Thymus (tissue), 11 donors: Measurements from ENCODE around the gene MTCL3.

Experiments used
- DNase-seq, 9 donors: peaks; one replicate each; pipeline ENCODE4 v3.0.0-alpha.2; 2013; ENCODE audit warnings: low spot score in 9 of 9, low read depth in 6 of 9, missing footprints in 1 of 9
- H3K27ac ChIP-seq, 2 donors: one replicate each; pipeline ENCODE4 v1.5.1; 2013; ENCODE audit warnings: control low read depth in 1 of 2, low read depth in 1 of 2, low read length in 1 of 2, mild to moderate bottlenecking in 1 of 2, moderate library complexity in 1 of 2
- H3K27me3 ChIP-seq, 2 donors: one replicate each; pipeline ENCODE4 v1.5.1; 2013; ENCODE audit warnings: low read length in 1 of 2; ENCODE audit not compliant: control insufficient read depth in 2 of 2, insufficient read depth in 1 of 2
- H3K36me3 ChIP-seq, 2 donors: one replicate each; pipeline ENCODE4 v1.5.1; 2013; ENCODE audit warnings: low read length in 1 of 2, mild to moderate bottlenecking in 1 of 2, moderate library complexity in 1 of 2; ENCODE audit not compliant: control insufficient read depth in 2 of 2, insufficient read depth in 2 of 2
- H3K4me1 ChIP-seq, 2 donors: one replicate each; pipeline ENCODE4 v1.5.1; 2013; ENCODE audit warnings: low read length in 2 of 2; ENCODE audit not compliant: control insufficient read depth in 2 of 2, insufficient read depth in 2 of 2
- H3K4me3 ChIP-seq, 2 donors: one replicate each; pipeline ENCODE4 v1.5.1; 2013; ENCODE audit warnings: low read length in 2 of 2, control low read depth in 1 of 2, mild to moderate bottlenecking in 1 of 2
- H3K9me3 ChIP-seq, 2 donors: one replicate each; pipeline ENCODE4 v1.5.1; 2013; ENCODE audit warnings: low read length in 1 of 2, mild to moderate bottlenecking in 1 of 2; ENCODE audit not compliant: control insufficient read depth in 2 of 2, insufficient read depth in 1 of 2
- WGBS: extraction: QIAGEN DNeasy Blood & Tissue Kit; methylation state at CpG from one replicate; pipeline ENCODE4 v1.1.7; 2013; 5-methylcytosine and 5-hydroxymethylcytosine counted together
- donor health status: healthy.

Gene MTCL3

DNA sequence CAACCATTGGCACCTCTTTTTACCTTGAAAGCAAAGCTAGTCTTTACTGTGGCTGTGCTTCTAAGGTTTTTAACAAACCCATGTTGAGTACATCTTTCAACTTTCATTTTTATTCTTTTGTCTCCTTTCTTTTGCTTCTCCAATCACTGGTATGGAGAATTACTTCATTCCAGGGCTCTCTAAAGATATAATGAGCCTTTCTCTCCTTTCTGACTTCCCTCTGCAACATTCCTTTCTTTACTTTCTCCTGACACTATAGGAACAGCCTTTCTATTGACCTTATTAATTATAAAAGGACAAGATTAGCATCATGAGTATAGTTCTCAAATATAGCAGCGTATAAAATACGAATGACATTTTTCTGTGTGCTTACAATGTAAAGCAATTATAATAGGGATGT, 36.8 kb downstream of the MTCL3 start:
- no peaks in the 10 kb centered on the region for H3K27me3 ChIP-seq
- H3K36me3 ChIP-seq: no peaks in the 10 kb centered on the region
- H3K4me1 ChIP-seq: no peaks in the 10 kb centered on the region
- no peak overlapping the region for H3K4me3 ChIP-seq
- 99% methylated on average over 2 of the region's 2 CpGs for WGBS
- H3K27ac ChIP-seq: no peak overlapping the region
- no peaks in the 10 kb centered on the region for H3K9me3 ChIP-seq
- DNase-seq: no peak

DNA sequence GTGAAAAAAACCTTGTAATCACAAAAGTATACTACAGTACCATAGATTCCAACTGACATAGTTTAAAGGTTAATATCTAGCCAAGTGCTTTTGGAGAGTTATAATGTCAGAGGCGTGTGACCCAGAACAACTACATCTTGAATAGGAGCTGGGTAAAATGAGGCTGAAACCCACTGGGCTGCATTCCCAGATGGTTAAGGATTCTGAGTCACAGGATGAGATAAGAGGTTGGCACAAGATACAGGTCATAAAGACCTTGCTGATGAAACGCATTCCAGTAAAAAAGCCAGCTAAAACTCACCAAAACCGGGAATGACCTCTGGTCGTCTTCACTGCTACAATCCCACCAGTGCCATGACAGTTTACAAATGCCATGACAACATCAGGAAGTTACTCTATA, 37.5 kb downstream of the MTCL3 start:
- no peaks in the 10 kb centered on the region for H3K36me3 ChIP-seq
- no peaks in the 10 kb centered on the region for H3K4me1 ChIP-seq
- H3K4me3 ChIP-seq: no peak overlapping the region
- no peaks in the 10 kb centered on the region for H3K27me3 ChIP-seq
- WGBS: 97% methylated on average over 4 of the region's 4 CpGs
- no peaks in the 10 kb centered on the region for H3K9me3 ChIP-seq
- no peak for DNase-seq
- no peak overlapping the region for H3K27ac ChIP-seq

GRCh38 chr6:127481111-127481510, 38.0 kb downstream of the MTCL3 start:
- H3K4me1 ChIP-seq: no peaks in the 10 kb centered on the region
- DNase-seq: no peak

DNA sequence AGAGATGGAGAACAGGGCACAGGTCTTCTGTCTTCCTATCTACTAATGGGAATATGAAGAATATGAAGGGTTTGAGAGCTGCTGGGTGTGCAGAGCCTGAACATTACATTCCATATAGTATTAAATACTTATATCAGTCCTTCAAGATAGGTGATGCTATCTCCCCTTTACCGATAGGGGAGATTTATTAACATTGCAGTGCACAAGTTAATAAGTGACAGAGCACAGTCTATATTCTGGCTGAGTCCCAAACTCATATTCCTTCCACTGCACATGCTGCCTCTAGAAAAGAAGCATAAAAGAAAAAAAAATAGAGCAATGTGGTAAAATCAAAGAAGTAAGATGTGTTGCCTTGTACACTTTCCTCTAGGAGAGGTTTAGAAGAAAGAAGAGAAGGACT, 41.5 kb downstream of the MTCL3 start:
- H3K4me3 ChIP-seq: no peak overlapping the region
- H3K9me3 ChIP-seq: peaks cover 0 to 14% of the 10 kb centered on the region in 2 donors
- DNase-seq: no peak
- H3K27ac ChIP-seq: no peak overlapping the region
- H3K36me3 ChIP-seq: no peaks in the 10 kb centered on the region
- 98% methylated on average over 1 of the region's 1 CpG for WGBS
- H3K4me1 ChIP-seq: no peaks in the 10 kb centered on the region
- H3K27me3 ChIP-seq: peaks cover 0 to 10% of the 10 kb centered on the region in 2 donors

More at GRCh38 chr6:127481111-127481510, 38.0 kb downstream of the MTCL3 start:
- 97% methylated on average over 2 of the region's 2 CpGs for WGBS
- Histone ChIP-seq H3K27ac (no peak overlapping the region), H3K36me3 (no peaks in the 10 kb centered on the region), H3K27me3 (peaks cover 0 to under 1% of the 10 kb centered on the region in 2 donors), H3K9me3 (no peaks in the 10 kb centered on the region), H3K4me3 (no peak overlapping the region)

DNA sequence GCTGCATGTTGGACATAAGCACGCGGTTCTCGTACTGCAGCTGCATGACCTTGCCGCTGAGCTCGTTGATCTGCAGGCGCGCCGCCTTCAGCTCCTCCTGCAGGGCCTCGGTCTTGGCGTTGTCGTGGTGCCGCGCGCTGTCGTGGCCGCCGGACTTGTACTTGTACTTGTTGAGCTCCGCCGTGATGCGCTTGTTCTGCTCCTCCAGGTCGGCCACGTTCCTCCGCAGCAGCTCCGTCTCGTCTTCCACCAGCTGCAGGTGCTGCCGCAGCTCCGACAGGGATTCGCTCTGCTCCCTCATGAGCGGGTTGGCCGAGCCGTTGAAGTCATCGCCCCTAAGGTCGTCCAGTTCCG, 43.3 kb downstream of the MTCL3 start:
- H3K4me3 ChIP-seq: no peak overlapping the region
- no peak overlapping the region for H3K27ac ChIP-seq
- H3K27me3 ChIP-seq: peaks cover 0 to 10% of the 10 kb centered on the region in 2 donors
- no peaks in the 10 kb centered on the region for H3K36me3 ChIP-seq
- no peak for DNase-seq
- peaks cover 0 to 14% of the 10 kb centered on the region in 2 donors for H3K9me3 ChIP-seq
- WGBS: 88% methylated on average over 34 of the region's 34 CpGs
- H3K4me1 ChIP-seq: no peaks in the 10 kb centered on the region

- H3K4me1 ChIP-seq: no peaks in the 10 kb centered on the region
- DNase-seq: no peak
- H3K27me3 ChIP-seq: peaks cover 0 to 10% of the 10 kb centered on the region in 2 donors
- no peak overlapping the region for H3K4me3 ChIP-seq
- no peak overlapping the region for H3K27ac ChIP-seq
- WGBS: 88% methylated on average over 87 of the region's 87 CpGs
- H3K36me3 ChIP-seq: no peaks in the 10 kb centered on the region
- peaks cover 0 to 14% of the 10 kb centered on the region in 2 donors for H3K9me3 ChIP-seq
Measured at GRCh38 chr6:127475135-127475822, 43.9 kb downstream of the MTCL3 start.

DNA sequence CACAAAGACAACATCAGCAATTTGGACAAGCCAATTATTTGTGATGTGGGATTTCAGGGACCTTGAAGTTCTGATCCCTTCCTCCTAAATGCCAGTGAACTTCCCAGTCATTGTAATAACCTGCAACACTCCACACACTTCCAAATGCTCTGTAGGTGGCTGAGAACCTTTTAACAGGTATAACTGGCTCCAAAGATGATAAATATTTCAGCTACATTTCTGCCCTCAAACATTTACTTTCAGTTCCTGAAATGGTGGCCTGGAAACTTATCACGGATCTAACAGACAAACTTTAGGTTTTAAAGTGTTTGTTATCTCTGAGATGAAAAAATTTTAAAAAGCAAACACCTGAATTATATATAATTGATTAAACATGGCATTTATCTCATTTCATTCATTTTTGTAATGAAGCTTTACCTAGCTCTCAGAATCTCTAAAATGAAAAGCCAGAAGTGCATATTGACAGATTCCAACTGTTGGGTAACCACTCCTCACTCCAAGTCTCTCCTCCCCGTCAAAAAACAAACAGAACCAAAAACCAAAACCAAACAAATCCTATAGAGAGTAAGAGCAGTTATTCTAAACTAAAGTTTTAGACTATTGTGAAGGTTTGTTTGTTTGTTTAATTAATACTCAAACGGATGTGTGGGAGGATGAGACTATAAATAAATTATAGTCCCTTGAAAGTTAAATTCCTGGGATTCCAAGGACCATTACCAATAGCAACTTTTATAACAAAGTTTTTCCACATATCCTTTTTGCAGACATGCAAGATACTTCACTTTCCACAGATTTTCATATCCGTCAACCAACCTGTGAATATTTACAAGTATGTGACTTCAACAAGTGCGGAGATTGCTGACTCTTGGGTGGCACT, 47.5 kb downstream of the MTCL3 start:
- Histone ChIP-seq H3K27me3 (peaks cover 0 to 10% of the 10 kb centered on the region in 2 donors), H3K9me3 (peaks cover 0 to 14% of the 10 kb centered on the region in 2 donors), H3K4me3 (no peak overlapping the region), H3K4me1 (no peaks in the 10 kb centered on the region), H3K27ac (no peak overlapping the region), H3K36me3 (no peaks in the 10 kb centered on the region)
- no peak for DNase-seq
- WGBS: 92% methylated on average over 5 of the region's 5 CpGs

DNA sequence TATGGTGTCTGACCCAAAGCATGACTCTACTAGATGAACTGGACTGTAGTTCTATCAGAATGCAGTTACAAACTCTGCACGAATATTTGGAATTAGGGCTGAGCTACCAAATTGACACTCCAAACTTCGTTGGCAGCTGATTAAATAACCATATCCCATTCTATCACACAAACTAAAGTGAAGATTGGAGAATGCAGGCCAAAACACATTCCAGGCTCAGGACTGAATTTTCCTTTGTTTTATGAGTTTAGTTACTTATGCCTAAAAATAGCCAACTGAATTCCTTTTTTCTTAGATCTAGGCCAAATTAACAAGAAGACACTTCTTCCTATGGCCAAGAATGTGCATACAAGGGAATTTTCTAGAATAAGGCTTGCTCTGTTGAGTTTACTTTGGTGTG, 50.2 kb downstream of the MTCL3 start:
- Histone ChIP-seq H3K27me3 (no peaks in the 10 kb centered on the region), H3K9me3 (no peaks in the 10 kb centered on the region), H3K36me3 (no peaks in the 10 kb centered on the region), H3K4me1 (no peaks in the 10 kb centered on the region), H3K27ac (no peak overlapping the region), H3K4me3 (no peak overlapping the region)
- WGBS: 94% methylated on average over 2 of the region's 2 CpGs
- DNase-seq: no peak

DNA sequence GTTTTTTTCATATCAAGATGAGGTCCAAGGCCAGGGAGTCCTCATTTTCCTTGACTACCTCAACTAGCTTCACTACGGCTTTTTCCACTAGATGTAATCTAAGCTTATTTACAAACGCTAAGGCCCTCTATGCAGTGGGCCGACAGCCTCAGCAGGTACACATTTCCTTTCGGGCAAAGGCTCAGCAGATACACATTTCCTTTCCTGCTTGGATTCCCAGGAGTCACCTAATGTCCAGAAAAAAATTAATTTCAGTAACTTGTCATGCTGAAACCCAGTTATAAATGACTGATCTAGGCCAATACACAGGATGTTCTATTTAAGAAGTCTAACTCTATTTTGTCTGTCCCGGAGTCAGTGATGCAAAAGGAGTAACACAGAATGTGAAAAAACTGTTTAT, 52.7 kb downstream of the MTCL3 start:
- WGBS: 95% methylated on average over 5 of the region's 5 CpGs
- no peak overlapping the region for H3K27ac ChIP-seq
- no peaks in the 10 kb centered on the region for H3K27me3 ChIP-seq
- H3K9me3 ChIP-seq: no peaks in the 10 kb centered on the region
- no peaks in the 10 kb centered on the region for H3K4me1 ChIP-seq
- no peak for DNase-seq
- no peak overlapping the region for H3K4me3 ChIP-seq
- no peaks in the 10 kb centered on the region for H3K36me3 ChIP-seq
